HG02870 (cell line): ENCODE results near the gene BPIFA1.

Experiments
- ATAC-seq: cut with Tn5 transposase; IDR thresholded peaks from one replicate; pipeline ENCODE4 v1.9.1; 2021; ENCODE audit warnings: mild to moderate bottlenecking, moderate library complexity; ENCODE audit not compliant: unreplicated experiment

BPIFA1 gene

DNA sequence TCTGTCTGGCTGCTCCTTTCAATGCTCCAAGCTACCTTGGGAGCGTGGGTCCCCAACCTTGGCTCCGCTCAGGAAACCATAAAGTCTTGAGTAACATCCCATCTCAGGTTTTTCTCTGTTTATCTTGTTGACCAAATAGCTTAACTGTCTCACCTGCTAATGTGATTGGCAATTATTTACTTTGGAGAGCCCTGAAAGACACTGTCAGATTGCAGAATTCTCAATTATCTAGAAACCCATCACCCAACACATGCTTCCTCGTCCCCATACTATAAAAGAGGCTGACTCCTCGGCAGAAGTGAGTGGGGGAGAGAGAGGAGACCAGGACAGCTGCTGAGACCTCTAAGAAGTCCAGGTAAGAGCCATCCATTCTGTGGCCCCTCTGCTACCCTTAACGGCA is at the start of gene BPIFA1:
Gene BPIFA1 (plus strand): TSS at position 301 of the 400 bp plus-strand sequence. CDS start 1,716 bp downstream, outside the sequence.
- ATAC-seq, result no peak

DNA sequence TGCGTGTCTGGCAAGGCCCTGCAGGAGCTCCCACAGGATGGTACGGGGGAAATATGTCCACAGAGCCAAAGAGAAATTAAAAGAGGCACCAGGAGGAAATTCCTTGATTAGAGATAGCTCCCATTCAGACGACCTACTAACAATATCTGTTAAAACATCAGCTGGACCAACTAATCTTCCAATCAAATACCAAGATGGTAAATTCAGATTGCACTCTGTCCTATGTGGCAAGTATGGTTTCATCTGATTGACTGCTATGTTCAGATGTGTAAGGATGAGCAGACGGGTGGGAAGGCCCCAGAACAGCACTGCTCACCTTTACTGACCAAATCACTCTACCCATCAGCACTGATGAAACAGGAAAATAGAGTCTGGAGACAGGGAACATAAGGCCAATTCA is 48.3 kb upstream of the BPIFA1 start:
- ATAC-seq, result no peak

DNA sequence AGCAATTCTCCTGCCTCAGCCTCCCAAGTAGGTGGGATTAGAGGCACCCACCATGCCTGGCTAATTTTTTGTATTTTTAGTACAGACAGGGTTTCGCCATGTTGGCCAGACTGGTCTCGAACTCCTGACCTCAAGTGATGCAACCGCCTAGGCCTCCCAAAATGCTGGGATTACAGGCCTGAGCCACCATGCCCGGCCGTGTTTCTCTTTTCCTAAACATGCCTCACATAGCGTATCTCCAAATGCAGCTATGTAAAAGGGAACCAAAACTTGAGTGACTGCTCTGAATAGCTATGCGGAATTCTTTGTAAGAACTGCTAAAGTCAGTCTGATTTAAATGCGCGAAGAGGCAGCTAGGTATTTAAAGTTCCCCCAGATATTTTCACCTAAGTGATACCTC is 47.4 kb upstream of the BPIFA1 start:
- ATAC-seq, result no peak

DNA sequence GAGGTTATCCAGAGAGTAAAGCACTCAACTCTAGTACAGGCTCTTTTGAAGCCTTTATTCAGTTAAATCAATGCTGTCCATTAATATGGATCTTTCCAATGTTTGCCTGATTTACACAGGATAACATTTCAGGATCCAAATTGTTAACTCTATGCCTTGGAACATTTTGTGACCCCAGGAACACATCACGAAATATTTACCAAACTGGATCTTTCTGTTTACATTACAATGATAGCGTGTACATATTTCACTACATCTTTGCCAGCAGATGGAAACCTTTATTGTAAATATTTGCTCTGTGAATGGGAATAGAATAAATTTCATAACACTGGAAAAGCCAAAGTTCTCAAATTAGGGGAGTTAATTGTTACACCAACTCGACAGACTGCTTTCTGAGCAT is 44.3 kb upstream of the BPIFA1 start:
- ATAC-seq, result no peak

DNA sequence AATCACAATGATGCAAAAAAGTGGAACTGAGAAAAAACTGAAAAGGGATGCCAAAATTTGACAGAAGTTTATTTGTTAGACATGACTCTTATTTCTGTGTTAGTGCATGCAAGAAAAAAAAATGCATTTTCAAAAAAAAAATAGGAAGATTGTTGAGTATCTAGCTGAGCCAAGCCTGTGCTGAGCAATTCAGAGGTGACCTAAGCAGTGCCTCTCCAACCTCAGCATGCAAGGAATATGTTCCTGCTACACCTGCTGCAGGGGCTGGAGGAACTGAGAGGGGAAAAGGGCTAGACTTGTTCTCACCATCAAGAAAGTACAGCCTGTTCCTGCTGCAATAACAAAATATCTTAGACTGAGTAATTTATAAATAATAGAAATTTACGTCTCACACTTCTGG is 43.8 kb upstream of the BPIFA1 start:
- ATAC-seq, result no peak

DNA sequence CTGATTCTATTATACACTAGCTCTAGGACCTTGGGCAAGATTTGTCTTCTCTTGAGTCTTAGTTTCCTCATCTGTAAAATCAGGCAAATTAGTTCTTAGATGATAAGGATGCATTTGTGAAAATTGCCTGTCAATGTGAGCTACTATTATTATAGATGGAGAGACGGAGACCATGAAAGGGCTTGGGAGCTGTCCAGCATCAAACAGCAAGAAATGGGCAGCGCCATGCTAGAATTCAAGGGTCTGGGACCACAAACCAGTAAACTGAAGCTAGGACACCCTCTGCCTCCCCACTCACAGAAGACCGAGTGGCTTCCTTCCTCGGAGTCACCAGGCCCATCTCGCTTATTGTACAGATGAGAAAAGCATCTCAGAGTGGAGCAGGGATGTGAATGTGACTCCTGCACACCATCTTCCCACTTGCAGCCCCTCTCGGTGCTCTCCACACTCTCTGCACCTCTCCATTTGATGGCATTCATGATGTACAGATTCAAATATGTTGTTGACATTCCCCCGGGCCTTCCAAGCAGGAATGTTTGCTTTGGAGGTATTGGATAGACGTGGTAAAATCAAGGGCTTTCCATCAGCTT is 42.8 kb upstream of the BPIFA1 start:
- ATAC-seq, result no peak

DNA sequence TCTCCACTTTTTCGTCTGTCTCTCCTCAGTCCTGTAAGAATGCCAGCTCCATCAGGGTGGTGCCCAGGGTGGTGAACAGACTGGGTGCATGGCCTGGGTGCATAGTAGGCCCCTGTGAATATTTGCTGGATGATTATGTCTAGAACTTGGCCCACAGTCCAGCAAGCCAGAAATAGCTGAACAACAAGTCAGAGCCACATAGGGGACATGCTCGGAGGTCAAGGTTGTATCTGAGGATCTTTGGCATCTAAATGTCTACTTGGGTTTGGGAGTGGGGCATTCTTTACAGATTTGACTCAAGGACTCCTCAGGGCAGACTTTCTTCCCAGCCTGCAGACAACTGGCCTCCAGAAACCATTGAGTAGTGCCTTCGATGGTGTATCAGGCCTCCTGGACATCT is 36.8 kb upstream of the BPIFA1 start:
- no peak for ATAC-seq

DNA sequence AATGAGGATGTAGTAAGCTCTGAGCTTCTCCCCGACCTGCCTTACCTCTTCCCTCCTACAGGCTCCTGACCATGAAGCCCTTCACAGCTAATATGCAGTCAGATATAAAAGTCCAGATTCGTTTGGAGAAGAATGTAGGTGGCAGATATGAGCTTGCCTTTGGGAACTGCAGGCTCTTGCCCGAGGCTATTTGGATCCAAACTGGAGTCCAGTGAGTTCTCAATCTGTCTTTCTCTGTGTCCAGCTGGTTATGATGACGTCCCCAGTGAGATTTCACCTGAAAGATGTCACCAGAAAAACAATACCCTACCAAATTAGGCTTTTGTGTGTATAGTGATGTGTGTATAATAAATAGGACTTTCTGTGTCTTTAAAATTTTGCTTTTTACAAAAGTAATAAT is 33.3 kb upstream of the BPIFA1 start:
- ATAC-seq, result no peak

DNA sequence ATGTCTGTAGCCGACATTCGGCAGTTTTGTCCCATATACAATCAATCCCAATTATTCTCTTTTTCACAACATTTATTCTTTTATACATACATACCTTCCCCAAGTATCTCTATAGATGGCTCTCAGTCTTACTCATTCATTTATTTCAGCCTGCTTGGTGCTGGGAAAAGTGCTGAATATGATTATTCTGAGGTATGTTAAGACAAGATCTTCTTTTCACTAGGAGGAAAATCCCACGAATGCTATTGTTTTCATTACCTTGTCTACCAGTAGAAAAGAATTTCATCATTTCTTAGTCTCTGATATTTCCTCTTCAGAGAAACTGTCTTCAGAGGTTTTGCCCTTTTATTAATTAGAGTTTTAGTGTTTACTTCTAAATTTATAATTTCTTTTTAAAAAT is 32.4 kb upstream of the BPIFA1 start:
- ATAC-seq, result no peak

DNA sequence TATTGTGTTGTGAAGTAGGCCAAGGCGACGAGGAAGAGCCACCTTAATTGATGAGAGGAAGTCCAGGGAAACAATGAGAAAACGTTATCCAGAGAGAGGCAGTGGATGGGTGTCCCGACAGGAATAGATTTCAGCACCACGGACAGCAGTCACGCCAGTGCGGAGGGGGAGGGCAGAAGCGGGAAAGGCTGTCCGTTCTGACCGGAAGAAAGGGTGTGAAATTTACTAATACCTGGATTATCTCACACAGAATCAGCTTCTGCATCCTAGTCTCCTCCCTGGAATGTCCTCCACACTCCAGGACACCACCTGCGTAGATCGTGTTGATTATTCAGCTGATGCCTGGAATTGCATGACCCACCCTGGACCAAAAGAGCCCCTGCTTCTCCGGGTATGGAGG is 26.0 kb upstream of the BPIFA1 start:
- ATAC-seq, result no peak

DNA sequence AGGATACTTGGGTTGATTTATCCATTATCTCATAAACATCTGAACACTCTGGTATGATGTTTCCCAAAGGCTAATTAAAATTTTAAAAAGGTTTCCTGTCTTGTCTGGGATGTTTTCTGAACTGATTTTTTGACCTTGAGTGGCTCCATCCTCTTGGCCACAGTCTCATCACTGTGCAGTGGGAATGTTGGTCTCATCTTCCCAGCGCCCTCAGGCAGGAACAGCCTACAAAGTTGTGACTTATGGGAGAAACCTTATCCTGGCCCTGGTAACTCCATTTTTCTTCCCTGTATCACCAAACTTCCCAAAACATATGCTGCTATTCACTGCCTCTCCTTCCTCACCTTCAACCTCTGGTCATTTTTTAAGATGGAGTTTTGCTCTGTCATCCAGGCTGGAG is 25.4 kb upstream of the BPIFA1 start:
- ATAC-seq, result no peak

DNA sequence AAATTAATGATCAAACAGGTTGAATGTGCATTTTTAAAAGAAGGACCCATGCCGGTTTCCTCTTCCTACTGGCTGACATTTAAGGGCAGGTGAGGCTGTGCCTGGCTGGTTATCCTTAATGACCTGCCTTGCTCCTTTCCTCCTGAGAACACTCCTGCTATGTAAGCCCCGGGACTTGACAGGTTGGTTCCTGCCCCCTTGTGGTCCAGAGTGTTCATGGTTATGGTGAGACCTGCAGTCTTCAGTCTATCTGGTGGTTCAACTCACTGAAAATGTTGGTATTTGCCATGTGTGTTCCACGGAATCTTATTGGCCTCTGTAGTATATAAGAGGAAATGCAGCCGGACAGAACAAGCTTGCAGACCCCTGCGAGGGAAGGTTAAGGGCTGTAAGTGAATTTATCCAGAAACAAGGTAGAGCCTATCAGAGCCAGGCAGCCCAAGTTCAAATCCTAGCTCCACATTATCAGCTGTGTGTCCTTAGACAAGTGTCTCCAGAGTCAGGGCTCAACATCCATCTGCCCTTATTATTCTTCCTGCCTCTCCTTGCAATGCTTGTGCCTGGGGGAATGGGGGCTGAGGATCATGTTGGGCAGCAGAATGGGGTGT is 23.9 kb upstream of the BPIFA1 start:
- ATAC-seq, result no peak

DNA sequence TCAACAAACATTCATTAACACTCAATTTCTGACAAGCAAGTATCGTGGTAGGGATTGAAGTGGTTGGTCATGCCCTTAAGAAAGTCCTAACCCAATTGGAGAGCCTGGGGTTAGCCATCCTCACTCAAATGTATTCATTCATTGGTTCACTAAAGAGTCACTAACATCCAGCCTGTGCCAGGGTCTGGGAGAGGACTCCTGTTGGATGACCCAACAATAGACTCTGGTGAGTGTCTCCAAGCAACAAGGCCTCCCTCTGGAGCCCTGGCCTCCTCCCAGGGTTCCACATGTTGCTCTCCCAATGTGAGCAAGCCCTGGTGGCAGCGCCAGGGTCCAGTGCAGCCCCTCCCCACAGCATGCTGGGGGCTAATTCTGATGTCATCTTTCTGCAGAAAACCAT is 18.7 kb upstream of the BPIFA1 start, which contains the start of gene BPIFA3:
Gene BPIFA3 (plus strand): TSS at position 301 of the 400 bp plus-strand sequence. CDS start 185 bp downstream, outside the sequence.
- no peak for ATAC-seq

DNA sequence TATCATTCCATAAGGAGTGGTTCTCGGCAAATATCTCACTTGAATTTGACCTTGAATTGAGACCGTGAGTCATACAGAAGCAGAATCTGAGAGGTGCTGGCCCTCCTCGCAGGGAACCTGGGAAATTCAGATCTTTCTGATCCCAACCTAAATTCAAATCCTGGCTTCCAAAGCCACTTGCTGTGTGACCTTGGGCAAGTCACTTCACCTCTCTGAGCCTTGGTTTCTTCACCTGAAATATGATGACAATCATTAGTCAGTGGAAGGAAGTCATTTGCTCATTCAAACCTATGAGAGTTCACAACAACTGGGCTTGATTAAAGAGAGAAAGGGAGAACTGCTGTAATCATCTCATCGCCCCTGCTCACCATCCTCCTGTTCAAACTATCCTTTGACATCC is 11.4 kb upstream of the BPIFA1 start:
- ATAC-seq, result no peak

DNA sequence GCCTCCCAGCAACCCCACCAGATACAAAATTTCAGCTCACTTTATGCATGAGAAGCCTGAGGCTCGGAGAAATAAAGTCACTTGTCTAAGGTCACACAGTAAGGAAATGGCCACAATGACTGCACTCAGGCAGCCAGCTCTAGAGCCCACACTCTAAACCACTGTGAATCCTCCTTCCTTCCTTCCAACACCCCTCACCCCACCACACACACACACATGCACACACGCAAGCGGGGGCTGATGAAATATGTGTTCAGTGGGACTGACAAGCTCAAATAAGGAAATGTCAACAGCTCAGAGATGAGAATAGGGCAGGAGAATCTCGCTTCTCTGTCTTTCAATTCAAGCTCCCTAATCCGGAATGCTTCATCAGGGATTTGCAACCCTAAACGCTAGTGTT is 6.0 kb upstream of the BPIFA1 start:
- ATAC-seq, result no peak

DNA sequence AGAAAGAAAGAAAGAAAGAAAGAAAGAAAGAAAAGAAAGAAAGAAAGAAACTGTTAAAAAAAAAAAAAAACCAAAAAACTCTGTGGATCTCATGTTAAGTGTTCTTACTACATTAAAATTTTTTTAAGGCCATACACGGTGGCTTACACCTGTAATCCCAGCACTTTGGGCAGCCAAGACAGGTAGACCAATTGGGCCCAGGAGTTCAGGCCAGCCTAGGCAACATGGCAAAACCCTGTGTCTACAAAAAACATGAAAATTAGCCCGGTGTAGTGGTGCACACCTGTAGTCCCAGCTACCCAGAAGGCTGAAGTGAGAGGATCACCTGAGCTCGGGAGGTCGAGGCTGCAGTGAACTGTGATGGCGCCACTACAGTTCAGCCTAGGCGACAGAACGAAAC is 4.6 kb upstream of the BPIFA1 start:
- ATAC-seq, result no peak

DNA sequence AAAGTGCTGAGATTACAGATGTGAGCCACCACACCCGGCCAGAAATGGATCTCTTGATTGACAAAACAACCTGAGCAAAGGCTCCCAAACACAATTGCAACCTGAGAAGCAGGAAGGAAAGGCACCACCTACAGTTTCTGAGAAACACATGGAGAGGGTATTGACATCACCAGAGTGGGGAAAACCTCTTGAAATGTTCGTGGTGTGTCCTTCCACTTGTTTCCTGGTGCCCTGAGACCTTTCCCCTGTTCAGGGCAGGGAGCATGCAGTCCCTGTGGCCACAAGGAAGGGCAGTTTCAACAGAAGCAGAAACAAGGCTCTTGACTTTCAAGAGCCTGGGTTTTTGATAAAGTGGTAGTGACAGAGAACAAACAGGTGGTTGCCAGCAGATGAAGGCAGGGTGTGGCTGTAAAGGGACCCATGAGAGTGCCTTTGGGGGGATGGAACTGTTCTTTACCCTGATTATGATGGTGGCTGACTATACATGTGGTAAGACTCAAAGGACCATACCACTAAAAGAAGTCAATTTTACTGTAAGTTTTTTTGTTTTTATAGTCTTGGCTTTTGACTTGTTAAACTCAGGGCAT is 3.2 kb upstream of the BPIFA1 start:
- ATAC-seq, result no peak

DNA sequence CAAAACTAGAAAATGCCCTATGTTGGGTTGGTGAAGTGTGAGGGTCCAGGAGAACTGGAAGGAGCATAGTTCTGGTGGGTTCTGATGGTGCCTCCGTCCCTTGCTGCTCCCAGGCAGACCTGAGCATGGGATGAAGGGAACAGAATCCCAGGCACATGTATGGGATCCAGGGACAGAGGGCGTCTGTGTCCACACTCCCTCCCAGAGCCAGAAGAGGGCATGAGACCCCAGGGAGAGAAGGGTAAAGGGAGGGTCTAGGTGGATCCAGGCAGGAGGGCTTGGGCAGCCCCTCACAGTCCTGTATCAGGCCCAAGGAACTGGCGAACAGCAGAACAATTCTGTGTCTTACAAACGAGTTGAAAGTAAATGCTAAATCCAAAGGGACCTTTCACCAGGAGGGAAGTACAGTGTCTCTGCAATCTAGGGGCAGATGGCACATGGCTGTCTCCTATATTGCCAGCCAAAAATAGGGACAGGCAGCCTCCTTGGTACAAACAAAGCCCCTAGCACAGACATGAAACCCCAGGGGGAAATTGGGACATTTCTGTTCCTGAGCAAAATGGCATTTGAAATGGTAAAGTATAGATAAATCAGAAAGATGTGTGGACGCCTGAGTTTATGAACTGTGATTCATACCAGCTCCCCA is 2.5 kb upstream of the BPIFA1 start:
- ATAC-seq, result no peak

DNA sequence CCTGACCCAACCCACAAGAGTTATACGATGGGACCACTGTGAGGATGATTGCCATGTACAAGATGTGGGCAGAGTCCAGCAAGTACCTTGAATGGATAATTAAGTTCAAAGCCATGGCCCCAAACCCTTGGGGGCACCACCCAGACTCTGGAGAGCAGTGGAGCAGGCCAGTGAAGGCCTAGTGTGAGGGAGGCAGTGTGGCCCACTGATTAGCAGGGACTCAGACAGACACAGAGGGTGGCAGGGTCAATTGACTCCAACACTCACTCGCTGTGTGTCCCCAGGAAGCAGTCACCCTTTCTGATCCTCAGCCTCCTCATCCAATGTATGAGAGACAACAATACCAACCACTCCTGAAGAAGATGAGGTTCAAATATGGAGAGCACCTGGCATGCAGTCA is 1.7 kb upstream of the BPIFA1 start:
- ATAC-seq, result no peak

DNA sequence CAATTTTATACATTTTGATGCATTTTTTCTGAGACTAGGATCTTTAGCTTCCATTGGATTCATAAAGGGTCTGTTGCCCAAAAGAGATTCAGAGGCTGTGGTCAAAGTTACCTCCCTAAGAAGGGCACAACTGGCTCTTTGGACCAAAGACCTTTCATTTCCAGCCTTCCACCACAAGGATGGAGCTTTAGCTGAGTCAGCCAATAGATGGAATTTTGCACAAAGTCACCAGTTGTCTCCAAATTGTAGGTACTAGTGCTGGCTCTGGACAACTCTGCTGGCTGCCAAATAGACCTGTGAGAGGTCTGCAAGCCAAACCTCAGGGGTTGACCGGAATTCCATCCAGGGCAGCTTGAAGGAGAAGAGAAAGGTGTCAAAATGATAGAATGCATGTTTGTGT is 555 bp downstream of the BPIFA1 start:
- ATAC-seq, result no peak

DNA sequence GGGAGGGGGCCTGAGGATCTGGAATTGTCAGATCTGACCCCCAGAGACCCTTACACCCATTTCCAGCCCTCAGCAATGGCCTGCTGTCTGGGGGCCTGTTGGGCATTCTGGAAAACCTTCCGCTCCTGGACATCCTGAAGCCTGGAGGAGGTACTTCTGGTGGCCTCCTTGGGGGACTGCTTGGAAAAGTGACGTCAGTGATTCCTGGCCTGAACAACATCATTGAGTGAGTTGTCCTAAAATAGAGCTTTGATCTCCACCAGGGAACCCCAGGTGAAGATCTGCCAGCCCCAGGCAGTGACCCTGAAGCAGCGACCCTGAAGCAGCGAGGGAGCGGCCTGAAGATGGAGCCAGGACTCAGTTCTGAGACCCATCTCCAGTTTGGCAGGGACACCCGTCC is 2.2 kb downstream of the BPIFA1 start:
- ATAC-seq, result no peak

DNA sequence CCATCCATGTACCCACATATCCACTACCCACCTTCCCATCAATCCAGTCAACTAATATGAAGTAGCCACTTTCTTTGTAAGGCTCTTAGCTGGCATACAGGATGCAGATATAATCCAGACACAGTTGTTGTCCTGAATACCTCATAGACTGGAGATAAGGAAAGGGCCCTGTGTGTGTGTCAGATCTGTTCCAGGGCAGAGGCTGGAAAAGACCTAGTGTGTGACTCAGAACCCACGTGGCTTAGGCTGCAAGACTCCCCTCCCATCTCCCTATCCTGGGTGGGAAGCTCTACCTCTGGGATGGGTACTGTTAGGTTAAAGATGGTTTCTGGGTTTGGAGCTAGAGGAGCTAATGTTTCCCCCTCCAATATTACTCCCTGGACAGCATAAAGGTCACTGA is 3.6 kb downstream of the BPIFA1 start:
- ATAC-seq, result no peak
